Measurements from ENCODE around the gene CACNA2D2. TPM values are rescaled to one million over a fixed set of nuclear protein-coding genes. Genes with fewer than 3 reads are reported as not detected.

The CACNA2D2 gene
- polyA plus RNA-seq, 1 of the 3 experiments (the other 2 are of a cell fraction) = 1.1 TPM

GRCh38 chr3:50317300-50317699, 186.1 kb downstream of the CACNA2D2 start:
- Histone ChIP-seq H3K27ac (ENCODE audit: low read depth in 2 of 2, low read length in 1 of 2) (no peak overlapping the region), H3K4me1 (ENCODE audit: control insufficient read depth in 1 of 2, insufficient read depth in 2 of 2, low read depth in 1 of 2, low read length in 1 of 2) (peaks cover 0 to 34% of the 10 kb centered on the region in 2 experiments; a peak in 2 of 4 replicates), H4K20me1 (ENCODE audit: insufficient read depth) (no peaks in the 10 kb centered on the region), H2AFZ (ENCODE audit: low read depth) (no peak overlapping the region), H3K27me3 (ENCODE audit: insufficient read depth) (no peaks in the 10 kb centered on the region), H3K9ac (no peak overlapping the region), H3K9me3 (no peaks in the 10 kb centered on the region), H3K4me3 (ENCODE audit: low read depth in 2 of 2, low read length in 1 of 2) (no peak overlapping the region), H3K36me3 (replicated peaks in 1 of 2; ENCODE audit: control insufficient read depth in 1 of 2, insufficient read depth in 2 of 2, low read length in 1 of 2) (peaks cover 15 to 30% of the 10 kb centered on the region in 2 experiments), H3F3A (replicated peaks; ENCODE audit: insufficient read depth) (peaks cover 9% of the 10 kb centered on the region), H3K9me2 (no peaks in the 10 kb centered on the region), H3K79me2 (ENCODE audit: insufficient read depth) (peaks cover 39% of the 10 kb centered on the region), H3K4me2 (0 out of 2 replicates have a peak overlapping the region, but pooled peaks have one; percentile 11)
- ChIA-PET CTCF (interaction anchor here (1.4 to 5.9 kb wide), 2 partner anchors 9 to 16 kb away, joined by 4 to 45 read pairs; partner anchors contain the start of genes HYAL1, HYAL3 and NAA80), POLR2A (no interaction called here)
- 74% methylated on average over 6 of the region's 6 CpGs for WGBS (ENCODE audit: low lambda C conversion rate)
- no peak for DNase-seq
- TF ChIP-seq RXRA (IDR thresholded peaks at IDR 0.05; ENCODE audit: borderline replicate concordance, low read depth) (no peak), EP300 (IDR thresholded peaks at IDR 0.05; ENCODE audit: borderline replicate concordance in 1 of 2, low read depth in 1 of 2, low read length in 1 of 2) (no peak), EZH2phosphoT487 (IDR thresholded peaks at IDR 0.05; ENCODE audit: borderline replicate concordance, low read depth) (no peak), SMC3 (IDR thresholded peaks at IDR 0.05; ENCODE audit: low read depth, low read length) (no peak), NFIC (IDR thresholded peaks at IDR 0.05; ENCODE audit: borderline replicate concordance) (no peak), MXI1 (IDR thresholded peaks at IDR 0.05; ENCODE audit: low read depth, low read length) (no peak), TAF1 (IDR thresholded peaks at IDR 0.05; ENCODE audit: borderline replicate concordance, low read depth, low read length) (no peak), TEAD4 (IDR thresholded peaks at IDR 0.05; ENCODE audit: borderline replicate concordance, insufficient read depth) (no peak)
- TF ChIP-seq, protein P1, sequence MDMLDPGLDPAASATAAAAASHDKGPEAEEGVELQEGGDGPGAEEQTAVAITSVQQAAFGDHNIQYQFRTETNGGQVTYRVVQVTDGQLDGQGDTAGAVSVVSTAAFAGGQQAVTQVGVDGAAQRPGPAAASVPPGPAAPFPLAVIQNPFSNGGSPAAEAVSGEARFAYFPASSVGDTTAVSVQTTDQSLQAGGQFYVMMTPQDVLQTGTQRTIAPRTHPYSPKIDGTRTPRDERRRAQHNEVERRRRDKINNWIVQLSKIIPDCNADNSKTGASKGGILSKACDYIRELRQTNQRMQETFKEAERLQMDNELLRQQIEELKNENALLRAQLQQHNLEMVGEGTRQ (IDR thresholded peaks at IDR 0.05; ENCODE audit: borderline replicate concordance, low read depth, low read length) = no peak

DNA sequence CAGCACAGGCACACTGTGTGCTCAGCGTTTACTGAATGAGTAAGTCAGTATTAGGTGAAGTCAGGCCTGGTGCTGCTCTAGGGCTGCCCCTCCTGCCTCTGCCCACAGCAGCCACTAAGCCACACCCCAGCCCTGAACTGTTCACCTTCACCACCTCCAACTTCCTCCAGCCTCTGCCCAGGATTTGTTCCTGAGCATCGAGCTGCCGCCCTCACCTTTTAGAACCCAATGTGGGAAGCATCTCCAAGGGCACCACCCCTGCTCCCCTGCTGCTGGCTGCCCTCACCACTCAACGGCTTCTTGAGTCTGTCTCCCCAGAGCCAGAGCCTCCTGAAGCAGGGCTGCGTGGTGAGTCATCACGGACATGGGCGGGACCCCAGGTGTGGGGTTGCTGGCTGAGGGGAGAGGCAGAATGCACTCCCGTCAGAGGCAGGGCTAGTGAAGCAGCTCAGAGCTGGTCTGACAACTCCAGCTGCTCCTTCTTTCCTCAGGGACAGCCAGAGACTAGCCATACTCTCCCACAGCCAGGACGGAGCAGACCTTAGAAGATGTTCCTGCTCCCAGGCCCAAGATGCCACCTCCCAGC, 186.7 kb downstream of the CACNA2D2 start:
- DNase-seq = no peak
- ChIA-PET POLR2A (no interaction called here), CTCF (interaction anchor here (1.4 to 5.9 kb wide), 2 partner anchors 10 to 15 kb away, joined by 4 to 45 read pairs; partner anchors contain the start of genes HYAL1, HYAL3 and NAA80)
- no peaks in the 10 kb centered on the region for H3K9me3 ChIP-seq
- H3K4me2 ChIP-seq = 0 out of 2 replicates have a peak overlapping the region, but pooled peaks have one; percentile 11
- H4K20me1 ChIP-seq (ENCODE audit: insufficient read depth) = no peaks in the 10 kb centered on the region
- H3K27me3 ChIP-seq (ENCODE audit: insufficient read depth) = no peaks in the 10 kb centered on the region
- no peak overlapping the region for H3K4me3 ChIP-seq (ENCODE audit: low read depth in 2 of 2, low read length in 1 of 2)
- no peak overlapping the region for H2AFZ ChIP-seq (ENCODE audit: low read depth)
- no peak overlapping the region for H3K27ac ChIP-seq (ENCODE audit: low read depth in 2 of 2, low read length in 1 of 2)
- H3K79me2 ChIP-seq (ENCODE audit: insufficient read depth) = peaks cover 39% of the 10 kb centered on the region
- H3K36me3 ChIP-seq (replicated peaks in 1 of 2; ENCODE audit: control insufficient read depth in 1 of 2, insufficient read depth in 2 of 2, low read length in 1 of 2) = peaks cover 15 to 30% of the 10 kb centered on the region in 2 experiments
- H3K9ac ChIP-seq = no peak overlapping the region
- 64% methylated on average over 3 of the region's 9 CpGs for WGBS (ENCODE audit: low lambda C conversion rate)
- peaks cover 9% of the 10 kb centered on the region for H3F3A ChIP-seq (replicated peaks; ENCODE audit: insufficient read depth)
- H3K4me1 ChIP-seq (ENCODE audit: control insufficient read depth in 1 of 2, insufficient read depth in 2 of 2, low read depth in 1 of 2, low read length in 1 of 2) = peaks cover 0 to 29% of the 10 kb centered on the region in 2 experiments; a peak in 2 of 4 replicates
- no peaks in the 10 kb centered on the region for H3K9me2 ChIP-seq
- TF ChIP-seq FOSL2 (IDR thresholded peaks at IDR 0.05; ENCODE audit: borderline replicate concordance, low read depth) = no peak
- TF ChIP-seq, protein P1 (IDR thresholded peaks at IDR 0.05; ENCODE audit: borderline replicate concordance, low read depth, low read length) = no peak
- TF ChIP-seq CHD2 (IDR thresholded peaks at IDR 0.05; ENCODE audit: low read length, partially characterized antibody) = no peak
- TF ChIP-seq RAD21 (IDR thresholded peaks at IDR 0.05; ENCODE audit: low read length) = no peak
- no peak for TF ChIP-seq SIN3A (IDR thresholded peaks at IDR 0.05; ENCODE audit: borderline replicate concordance, low read depth, low read length)
- no peak for TF ChIP-seq ELF1 (IDR thresholded peaks at IDR 0.05)
- no peak for TF ChIP-seq TCF12 (IDR thresholded peaks at IDR 0.05)
- TF ChIP-seq RFX5 (IDR thresholded peaks at IDR 0.05; ENCODE audit: low read length) = no peak
- TF ChIP-seq, protein P2, sequence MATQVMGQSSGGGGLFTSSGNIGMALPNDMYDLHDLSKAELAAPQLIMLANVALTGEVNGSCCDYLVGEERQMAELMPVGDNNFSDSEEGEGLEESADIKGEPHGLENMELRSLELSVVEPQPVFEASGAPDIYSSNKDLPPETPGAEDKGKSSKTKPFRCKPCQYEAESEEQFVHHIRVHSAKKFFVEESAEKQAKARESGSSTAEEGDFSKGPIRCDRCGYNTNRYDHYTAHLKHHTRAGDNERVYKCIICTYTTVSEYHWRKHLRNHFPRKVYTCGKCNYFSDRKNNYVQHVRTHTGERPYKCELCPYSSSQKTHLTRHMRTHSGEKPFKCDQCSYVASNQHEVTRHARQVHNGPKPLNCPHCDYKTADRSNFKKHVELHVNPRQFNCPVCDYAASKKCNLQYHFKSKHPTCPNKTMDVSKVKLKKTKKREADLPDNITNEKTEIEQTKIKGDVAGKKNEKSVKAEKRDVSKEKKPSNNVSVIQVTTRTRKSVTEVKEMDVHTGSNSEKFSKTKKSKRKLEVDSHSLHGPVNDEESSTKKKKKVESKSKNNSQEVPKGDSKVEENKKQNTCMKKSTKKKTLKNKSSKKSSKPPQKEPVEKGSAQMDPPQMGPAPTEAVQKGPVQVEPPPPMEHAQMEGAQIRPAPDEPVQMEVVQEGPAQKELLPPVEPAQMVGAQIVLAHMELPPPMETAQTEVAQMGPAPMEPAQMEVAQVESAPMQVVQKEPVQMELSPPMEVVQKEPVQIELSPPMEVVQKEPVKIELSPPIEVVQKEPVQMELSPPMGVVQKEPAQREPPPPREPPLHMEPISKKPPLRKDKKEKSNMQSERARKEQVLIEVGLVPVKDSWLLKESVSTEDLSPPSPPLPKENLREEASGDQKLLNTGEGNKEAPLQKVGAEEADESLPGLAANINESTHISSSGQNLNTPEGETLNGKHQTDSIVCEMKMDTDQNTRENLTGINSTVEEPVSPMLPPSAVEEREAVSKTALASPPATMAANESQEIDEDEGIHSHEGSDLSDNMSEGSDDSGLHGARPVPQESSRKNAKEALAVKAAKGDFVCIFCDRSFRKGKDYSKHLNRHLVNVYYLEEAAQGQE (IDR thresholded peaks at IDR 0.05; ENCODE audit: low read depth, low read length) = no peak
- no peak for TF ChIP-seq SMC3 (IDR thresholded peaks at IDR 0.05; ENCODE audit: low read depth, low read length)
- TF ChIP-seq RXRA (IDR thresholded peaks at IDR 0.05; ENCODE audit: borderline replicate concordance, low read depth) = no peak
- no peak for TF ChIP-seq ZBTB33 (IDR thresholded peaks at IDR 0.05; ENCODE audit: borderline replicate concordance, low read depth)
- no peak for TF ChIP-seq MXI1 (IDR thresholded peaks at IDR 0.05; ENCODE audit: low read depth, low read length)

Measured in SK-N-SH (cell line).